ENCODE data around the gene TNIP1.

DNA sequence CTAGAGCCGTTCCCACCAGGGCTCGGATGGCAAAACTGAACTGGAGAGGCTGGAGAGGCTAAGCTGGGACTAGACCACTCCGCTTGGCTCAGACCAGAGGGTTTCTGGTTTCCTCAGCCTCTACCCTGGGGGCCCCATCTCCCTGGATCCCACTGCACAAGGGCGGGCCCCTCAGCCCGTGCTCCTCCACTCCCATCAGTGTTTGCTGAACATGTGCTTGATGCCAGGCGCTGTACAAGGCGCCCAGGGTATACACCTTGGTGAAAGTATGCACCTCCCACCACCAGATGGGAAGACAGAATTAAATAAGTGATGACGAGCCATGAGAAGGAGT lies 42.5 kb downstream of the TNIP1 start:
- no peak for TF ChIP-seq TAF1 (IDR thresholded peaks at IDR 0.05; ENCODE audit: low read depth, low read length)
- no peak for TF ChIP-seq POLR2AphosphoS5 (IDR thresholded peaks at IDR 0.05; ENCODE audit: low read depth, low read length)
- TF ChIP-seq POLR2A (IDR thresholded peaks at IDR 0.05; ENCODE audit: low read depth, low read length) = no peak
- no peak for TF ChIP-seq POU2F2 (IDR thresholded peaks at IDR 0.05; ENCODE audit: low read depth, low read length)
- TF ChIP-seq PAX5 (IDR thresholded peaks at IDR 0.05; ENCODE audit: insufficient read depth, low read length, severe bottlenecking) = no peak
- TF ChIP-seq SPI1 (IDR thresholded peaks at IDR 0.05; ENCODE audit: low read depth, low read length) = no peak

All from GM12891 (cell line).